Measurements from ENCODE around the gene TSC22D1.
"Not testable (repeated sequence)": the region's sequence is repeated elsewhere in the genome, so short reads cannot be mapped to it uniquely, and the experiment has no call there.

Gene TSC22D1

DNA sequence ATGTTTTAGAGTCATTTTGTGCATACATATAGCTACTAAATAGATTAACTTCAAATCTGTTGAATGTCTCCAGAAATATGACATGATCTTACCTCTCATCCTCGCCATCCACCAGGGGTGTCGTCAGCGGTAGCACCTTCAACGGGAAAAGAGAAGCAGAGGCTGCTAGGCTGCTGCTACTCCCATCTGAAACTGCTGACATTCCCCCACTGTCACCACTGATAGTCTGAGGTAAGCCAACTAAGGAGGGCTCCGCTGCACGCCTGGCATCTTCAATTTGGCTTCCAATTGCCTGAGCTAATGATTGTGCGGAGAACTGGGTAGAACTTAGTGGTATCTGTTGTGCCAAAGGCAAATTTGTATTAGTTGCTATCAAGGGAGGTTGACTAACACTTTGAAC, 3.1 kb downstream of the TSC22D1 start:
- DNase-seq (ENCODE audit: low read depth in 3 of 3) = no peak

DNA sequence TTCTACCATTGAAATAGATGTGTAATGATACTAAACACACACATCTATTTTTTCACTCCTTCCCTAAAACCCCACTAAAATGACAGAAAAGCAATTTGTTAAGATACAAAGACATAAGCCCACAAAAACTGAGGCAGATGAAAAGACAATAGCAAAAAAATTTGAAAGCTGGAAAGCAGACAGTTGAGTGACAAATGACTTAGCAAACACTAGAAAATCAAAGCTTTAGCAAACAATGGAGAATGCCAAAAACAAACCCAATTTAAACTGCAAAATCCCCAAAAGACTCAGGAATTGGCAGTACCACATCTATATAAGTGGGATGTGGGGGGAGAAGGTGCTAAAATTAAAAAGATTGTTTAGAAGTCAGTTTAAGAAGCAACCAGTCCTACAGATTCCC, 9.5 kb downstream of the TSC22D1 start:
- DNase-seq (ENCODE audit: low read depth in 3 of 3) = no peak

DNA sequence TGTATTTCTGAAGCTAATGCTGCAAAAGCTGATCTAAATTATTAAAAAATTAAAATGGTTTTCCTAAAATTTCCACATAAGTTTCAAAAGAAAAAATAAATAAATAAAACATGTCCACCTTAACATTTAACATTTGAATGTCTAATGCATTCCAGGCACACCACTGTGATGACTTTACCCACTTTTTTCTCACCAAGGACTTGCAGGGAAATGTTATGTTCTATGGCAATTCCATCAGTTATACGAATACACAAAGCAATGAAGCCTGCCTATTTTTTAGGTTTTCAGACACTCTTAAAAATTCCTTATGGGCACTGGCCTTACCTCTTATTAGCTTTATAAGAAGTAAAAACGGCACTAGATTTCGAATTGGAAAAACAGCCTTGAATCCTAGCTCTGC, 10.2 kb downstream of the TSC22D1 start:
- DNase-seq (ENCODE audit: low read depth in 3 of 3) = no peak

GRCh38 chr13:44564936-44565335, 11.2 kb downstream of the TSC22D1 start:
- no peak for DNase-seq (ENCODE audit: low read depth in 3 of 3)

DNA sequence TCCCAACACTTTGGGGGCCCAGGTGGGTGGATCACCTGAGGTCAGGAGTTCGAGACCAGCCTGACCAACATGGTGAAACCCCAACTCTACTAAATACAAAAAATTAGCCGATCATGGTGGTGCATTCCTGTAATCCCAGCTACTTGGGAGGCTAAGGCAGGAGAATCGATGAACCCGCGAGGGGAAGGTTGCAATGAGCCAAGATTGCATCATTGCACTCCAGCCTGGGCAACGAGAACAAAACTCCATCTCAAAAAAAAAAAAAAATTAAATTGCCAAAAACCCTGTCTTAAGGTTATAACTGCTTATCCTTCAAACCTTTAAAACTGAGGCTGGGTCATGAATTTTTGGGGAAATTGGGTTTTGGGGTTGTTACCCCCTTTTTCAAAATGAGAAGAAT, 13.3 kb downstream of the TSC22D1 start:
- not testable (repeated sequence) for DNase-seq (ENCODE audit: low read depth in 3 of 3)

GRCh38 chr13:44561351-44561750, 14.8 kb downstream of the TSC22D1 start:
- no peak for DNase-seq (ENCODE audit: low read depth in 3 of 3)

GRCh38 chr13:44557986-44558385, 18.1 kb downstream of the TSC22D1 start:
- DNase-seq (ENCODE audit: low read depth in 3 of 3) = no peak

- no peak for DNase-seq (ENCODE audit: low read depth in 3 of 3)
Observed at GRCh38 chr13:44555207-44555606, 20.9 kb downstream of the TSC22D1 start.

GRCh38 chr13:44549476-44549875, 26.7 kb downstream of the TSC22D1 start:
- DNase-seq (ENCODE audit: low read depth in 3 of 3) = no peak

DNA sequence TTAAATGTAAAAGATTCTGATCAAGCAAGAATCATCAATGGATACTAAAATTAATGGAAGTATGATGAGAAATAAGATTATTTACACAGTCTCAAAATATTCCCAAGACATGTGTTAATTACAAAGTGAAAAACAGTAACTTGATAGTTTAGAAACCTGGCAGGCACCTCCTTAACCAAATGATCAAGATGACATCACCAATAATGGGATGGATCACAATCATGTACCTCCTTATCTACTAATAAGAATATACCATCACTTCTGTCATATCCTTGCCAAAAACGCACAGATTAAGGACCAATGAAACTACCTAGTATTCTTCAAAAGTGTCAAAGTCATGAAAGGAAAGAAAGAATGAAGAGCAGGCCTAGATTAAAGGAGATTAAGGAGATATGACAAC, 30.0 kb downstream of the TSC22D1 start:
- DNase-seq (ENCODE audit: low read depth in 3 of 3) = no peak

DNA sequence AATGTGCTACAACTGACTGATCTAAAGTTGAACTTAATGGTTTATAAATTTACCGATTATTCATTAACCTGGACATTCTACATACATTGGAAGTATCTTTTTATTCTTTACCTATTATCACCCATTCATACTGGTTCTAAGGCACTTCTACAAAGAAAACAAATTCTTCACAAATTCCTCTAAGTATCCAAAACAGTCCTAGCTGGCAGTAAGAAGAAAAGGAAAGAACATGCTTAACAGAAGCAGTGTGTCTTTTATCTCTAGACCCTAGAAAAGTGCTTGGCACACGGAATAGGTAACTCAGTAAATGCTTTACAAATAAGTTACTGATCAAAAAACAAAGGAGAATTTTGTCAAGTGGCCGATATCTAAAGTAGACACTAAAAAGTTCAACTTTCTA, 32.8 kb downstream of the TSC22D1 start:
- DNase-seq (ENCODE audit: low read depth in 3 of 3) = no peak

- no peak for DNase-seq (ENCODE audit: low read depth in 3 of 3)
Observed at GRCh38 chr13:44542361-44542760, 33.8 kb downstream of the TSC22D1 start.

DNA sequence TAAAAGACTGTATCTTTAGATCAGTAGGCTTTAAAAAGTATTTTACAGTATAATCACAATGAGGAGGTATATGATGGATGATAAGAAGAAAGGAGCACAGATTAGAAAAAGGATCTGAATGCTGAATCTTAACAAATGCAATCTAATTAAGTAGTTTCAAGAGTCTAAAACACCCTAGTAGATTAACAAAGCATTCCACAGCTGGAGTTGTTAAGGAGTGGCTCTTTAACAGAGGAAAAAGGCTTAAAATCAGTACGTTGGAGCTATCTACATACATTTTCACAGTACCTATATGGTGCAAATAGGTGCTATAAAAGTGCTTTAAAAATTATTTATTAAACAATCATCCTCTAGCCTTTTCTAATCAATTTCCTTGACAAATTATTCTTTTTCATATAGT, 34.5 kb downstream of the TSC22D1 start:
- DNase-seq (ENCODE audit: low read depth in 3 of 3) = no peak

- DNase-seq (ENCODE audit: low read depth in 3 of 3) = no peak
Observed at GRCh38 chr13:44540761-44541434, 35.2 kb downstream of the TSC22D1 start.

GRCh38 chr13:44537248-44537647, 38.9 kb downstream of the TSC22D1 start:
- DNase-seq (ENCODE audit: low read depth in 3 of 3) = no peak

GRCh38 chr13:44523146-44524015, 52.7 kb downstream of the TSC22D1 start:
- DNase-seq (ENCODE audit: low read depth in 3 of 3) = no peak

- no peak for DNase-seq (ENCODE audit: low read depth in 3 of 3)
Observed at GRCh38 chr13:44519642-44520041, 56.5 kb downstream of the TSC22D1 start.

GRCh38 chr13:44516771-44517170, 59.4 kb downstream of the TSC22D1 start:
- DNase-seq (ENCODE audit: low read depth in 3 of 3) = no peak

DNA sequence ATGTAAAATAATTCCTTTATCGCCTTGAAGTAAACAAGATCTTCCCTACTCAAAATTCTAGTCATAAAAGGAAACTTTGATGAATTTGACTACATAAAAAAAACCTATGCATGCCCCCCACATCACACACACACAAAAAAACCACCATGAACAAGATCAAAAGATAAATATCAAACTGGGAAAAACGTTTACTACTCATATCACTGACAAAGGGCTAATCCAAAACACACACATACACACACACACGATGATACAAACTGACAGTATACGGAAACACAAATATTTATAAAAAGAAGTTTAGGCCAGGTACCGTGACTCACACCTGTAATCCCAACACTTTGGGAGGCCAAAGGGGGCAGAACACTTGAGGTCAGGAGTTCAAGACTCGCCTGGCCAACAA, 61.9 kb downstream of the TSC22D1 start:
- DNase-seq (ENCODE audit: low read depth in 3 of 3) = no peak

GRCh38 chr13:44509853-44510252, 66.3 kb downstream of the TSC22D1 start:
- DNase-seq (ENCODE audit: low read depth in 3 of 3) = not testable (repeated sequence)

DNA sequence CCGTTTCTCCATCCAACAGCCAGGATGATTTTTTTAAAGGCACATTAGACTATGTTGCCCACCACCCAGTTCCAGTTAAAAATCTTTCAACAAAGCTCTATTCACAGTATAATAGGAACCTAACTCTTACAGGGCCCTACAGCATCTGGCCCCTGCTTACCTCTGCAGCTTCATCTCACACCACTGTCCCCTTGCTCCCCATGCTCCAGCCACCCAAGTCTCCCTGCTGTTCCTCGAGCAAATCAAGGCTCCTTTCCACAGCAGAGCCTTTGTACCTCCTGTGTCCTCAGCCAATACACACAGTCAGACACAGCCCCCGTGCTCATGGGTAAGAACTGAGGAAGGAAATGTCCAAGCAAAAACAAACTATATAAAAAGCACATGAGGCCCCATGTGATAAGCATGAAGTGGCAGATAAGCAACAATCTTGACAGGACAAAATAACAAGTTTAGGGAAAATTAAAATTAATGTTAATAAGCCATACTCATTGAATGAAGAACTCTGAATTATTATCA, 67.5 kb downstream of the TSC22D1 start:
- DNase-seq (ENCODE audit: low read depth in 3 of 3) = no peak

DNA sequence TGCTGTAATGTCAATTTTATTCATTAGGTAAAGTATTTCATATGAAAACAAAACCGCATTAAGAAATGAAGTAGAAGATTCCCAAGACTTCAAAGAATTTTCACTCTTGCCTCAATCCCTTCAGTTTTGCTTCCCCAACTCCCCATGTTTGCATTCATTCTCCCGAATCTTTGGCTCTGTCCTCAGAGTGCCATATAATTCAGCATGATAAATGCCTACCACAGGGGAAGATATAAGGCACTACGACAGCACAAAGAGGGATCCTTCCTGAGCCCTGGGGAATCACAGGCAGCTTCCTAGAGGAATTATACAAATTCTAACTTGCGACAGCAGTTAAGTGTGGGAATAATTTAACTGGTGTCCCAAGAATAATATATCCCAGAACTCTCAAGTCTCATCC, 68.5 kb downstream of the TSC22D1 start:
- DNase-seq (ENCODE audit: low read depth in 3 of 3) = no peak

- DNase-seq (ENCODE audit: low read depth in 3 of 3) = no peak
Observed at GRCh38 chr13:44506719-44507118, 69.4 kb downstream of the TSC22D1 start.

Data from stimulated activated CD4-positive, alpha-beta T cell treated with anti-CD3 and anti-CD28 coated beads, TNF-alpha, amount 100 ng/mL, for 48 hours (primary cell).